Calu3 (cell line): ENCODE results near the gene BLZF1. TPM values are rescaled to one million over a fixed set of nuclear protein-coding genes. Genes with fewer than 3 reads are reported as not detected.
"Not testable (repeated sequence)": the region's sequence is repeated elsewhere in the genome, so short reads cannot be mapped to it uniquely, and the experiment has no call there.

Experiments used
- BruUV-seq: library from RNA; stranded (reverse); fragments of 400-500 nt; replicated peaks from 2 replicates; lab custom pipeline; 2021; lab: Mats Ljungman, UMichigan
- CTCF ChIA-PET: fragments of 300-600 bp; sonication (Branson Sonifier 250); formaldehyde crosslinking; loops from one replicate; lab custom pipeline; 2022; ENCODE audit warnings: antibody characterized with exemption; lab: Charles Lee
- DNase-seq: peaks from one replicate; pipeline ENCODE4 v3.0.0; 2022
- H3K27ac Mint-ChIP-seq: one replicate; pipeline ENCODE4 v1.8.0; 2022; ENCODE audit warnings: mixed read lengths; ENCODE audit not compliant: unreplicated experiment
- H3K27me3 Mint-ChIP-seq: one replicate; pipeline ENCODE4 v1.8.0; 2022; ENCODE audit warnings: mixed read lengths; ENCODE audit not compliant: unreplicated experiment
- H3K36me3 Mint-ChIP-seq: one replicate; pipeline ENCODE4 v1.8.0; 2022; ENCODE audit warnings: mild to moderate bottlenecking, moderate library complexity, mixed read lengths; ENCODE audit not compliant: insufficient read depth, unreplicated experiment
- H3K4me1 Mint-ChIP-seq: one replicate; pipeline ENCODE4 v1.8.0; 2022; ENCODE audit warnings: mild to moderate bottlenecking, low read depth, mixed read lengths; ENCODE audit not compliant: unreplicated experiment
- H3K4me3 Mint-ChIP-seq: one replicate; pipeline ENCODE4 v1.8.0; 2022; ENCODE audit warnings: mild to moderate bottlenecking, low read depth, moderate library complexity, mixed read lengths; ENCODE audit not compliant: unreplicated experiment
- H3K9me3 Mint-ChIP-seq: one replicate; pipeline ENCODE4 v1.8.0; 2022; ENCODE audit warnings: low read depth, mixed read lengths; ENCODE audit not compliant: unreplicated experiment
- intact Hi-C: fragments of 100-400 bp; cut with micrococcal nuclease; formaldehyde crosslinking; loops from one replicate; pipeline ENCODE4 v1.10.0; 2022; ENCODE audit not compliant: unreplicated experiment
- total RNA-seq: library from RNA; stranded (reverse); gene quantifications from 2 replicates; pipeline ENCODE4 v1.2.3, GENCODE V29; 2022
- TF ChIP-seq, protein P1 (sequence below): fragments of 200-600 bp; IDR thresholded peaks from one replicate; pipeline ENCODE4 v1.8.0; 2022; ENCODE audit warnings: antibody characterized with exemption; ENCODE audit not compliant: unreplicated experiment

BLZF1 gene
- total RNA-seq, 1 experiment from 2014 or later: 45.7 TPM

- TF ChIP-seq, protein P1, sequence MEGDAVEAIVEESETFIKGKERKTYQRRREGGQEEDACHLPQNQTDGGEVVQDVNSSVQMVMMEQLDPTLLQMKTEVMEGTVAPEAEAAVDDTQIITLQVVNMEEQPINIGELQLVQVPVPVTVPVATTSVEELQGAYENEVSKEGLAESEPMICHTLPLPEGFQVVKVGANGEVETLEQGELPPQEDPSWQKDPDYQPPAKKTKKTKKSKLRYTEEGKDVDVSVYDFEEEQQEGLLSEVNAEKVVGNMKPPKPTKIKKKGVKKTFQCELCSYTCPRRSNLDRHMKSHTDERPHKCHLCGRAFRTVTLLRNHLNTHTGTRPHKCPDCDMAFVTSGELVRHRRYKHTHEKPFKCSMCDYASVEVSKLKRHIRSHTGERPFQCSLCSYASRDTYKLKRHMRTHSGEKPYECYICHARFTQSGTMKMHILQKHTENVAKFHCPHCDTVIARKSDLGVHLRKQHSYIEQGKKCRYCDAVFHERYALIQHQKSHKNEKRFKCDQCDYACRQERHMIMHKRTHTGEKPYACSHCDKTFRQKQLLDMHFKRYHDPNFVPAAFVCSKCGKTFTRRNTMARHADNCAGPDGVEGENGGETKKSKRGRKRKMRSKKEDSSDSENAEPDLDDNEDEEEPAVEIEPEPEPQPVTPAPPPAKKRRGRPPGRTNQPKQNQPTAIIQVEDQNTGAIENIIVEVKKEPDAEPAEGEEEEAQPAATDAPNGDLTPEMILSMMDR: no peak
- DNase-seq: no peak
- peaks cover 9% of the 10 kb centered on the region for H3K9me3 Mint-ChIP-seq
- no TSS peak for BruUV-seq
- H3K36me3 Mint-ChIP-seq: no peaks in the 10 kb centered on the region
- CTCF ChIA-PET: no interaction called here
- peaks cover 8% of the 10 kb centered on the region for H3K4me1 Mint-ChIP-seq
- H3K27me3 Mint-ChIP-seq: no peaks in the 10 kb centered on the region
- no peak overlapping the region for H3K4me3 Mint-ChIP-seq
- H3K27ac Mint-ChIP-seq: no peak overlapping the region
- intact Hi-C loops: loop anchor here (10.0 kb wide), 3 partner anchors 435 to 995 kb away; no protein-coding TSS in a partner anchor
These were observed 28.2 kb upstream of the BLZF1 start for GRCh38 chr1:169339773-169340172.

GRCh38 chr1:169340882-169341281 lies 27.1 kb upstream of the BLZF1 start:
- DNase-seq: no peak
- no TSS peak for BruUV-seq
- no peaks in the 10 kb centered on the region for H3K27me3 Mint-ChIP-seq
- no peak overlapping the region for H3K4me3 Mint-ChIP-seq
- CTCF ChIA-PET: no interaction called here
- no peak overlapping the region for H3K27ac Mint-ChIP-seq
- intact Hi-C loops: loop anchor here (10.0 kb wide), 3 partner anchors 436 to 996 kb away; no protein-coding TSS in a partner anchor
- H3K4me1 Mint-ChIP-seq: peaks cover 14% of the 10 kb centered on the region
- peaks cover 7% of the 10 kb centered on the region for H3K9me3 Mint-ChIP-seq
- no peaks in the 10 kb centered on the region for H3K36me3 Mint-ChIP-seq
- TF ChIP-seq, protein P1: no peak

- H3K27me3 Mint-ChIP-seq, H3K4me3 Mint-ChIP-seq, H3K36me3 Mint-ChIP-seq, H3K9me3 Mint-ChIP-seq, BruUV-seq, CTCF ChIA-PET, H3K27ac Mint-ChIP-seq, DNase-seq: not testable (repeated sequence)
- peaks cover 21% of the 10 kb centered on the region for H3K4me1 Mint-ChIP-seq
- intact Hi-C loops: loop anchor here (10.0 kb wide), 3 partner anchors 437 to 997 kb away; no protein-coding TSS in a partner anchor
These were observed 25.9 kb upstream of the BLZF1 start for GRCh38 chr1:169342096-169342495.

GRCh38 chr1:169345511-169345910 lies 22.5 kb upstream of the BLZF1 start:
- intact Hi-C loops: loop anchor here (5.0 to 10.0 kb wide), 6 partner anchors 198 to 1001 kb away; no protein-coding TSS in a partner anchor
- no TSS peak for BruUV-seq
- no peak for DNase-seq
- H3K9me3 Mint-ChIP-seq: peaks cover 3% of the 10 kb centered on the region
- H3K4me1 Mint-ChIP-seq: peaks cover 13% of the 10 kb centered on the region
- no peak overlapping the region for H3K27ac Mint-ChIP-seq
- H3K4me3 Mint-ChIP-seq: no peak overlapping the region
- H3K27me3 Mint-ChIP-seq: no peaks in the 10 kb centered on the region
- CTCF ChIA-PET: no interaction called here
- no peaks in the 10 kb centered on the region for H3K36me3 Mint-ChIP-seq
- TF ChIP-seq, protein P1: no peak

DNA sequence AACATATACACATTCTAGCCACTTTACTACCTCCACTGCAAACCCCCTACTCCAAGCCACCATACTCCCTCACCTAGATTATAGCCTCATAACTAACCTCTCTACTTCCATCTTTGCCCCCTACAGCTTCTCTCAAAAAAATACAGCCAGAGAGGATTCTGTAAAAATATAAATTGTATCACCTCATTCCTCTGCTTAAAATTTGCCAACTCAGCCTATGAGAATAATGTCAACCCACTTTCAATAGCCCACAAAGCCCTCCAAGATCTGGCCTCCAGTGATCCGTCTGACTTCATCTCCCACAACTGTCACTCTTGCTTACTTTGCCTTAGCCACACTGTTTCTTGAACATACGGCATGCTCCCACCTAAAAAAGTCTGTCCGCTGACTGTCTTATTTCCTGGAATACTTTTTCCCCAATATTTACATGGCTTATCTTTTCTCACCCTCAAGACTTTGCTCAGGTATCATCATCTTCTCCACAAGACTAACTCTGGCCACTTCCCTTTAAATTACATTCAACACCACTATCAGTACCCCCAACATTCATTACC lies 21.9 kb upstream of the BLZF1 start:
- intact Hi-C loops: loop anchor here (5.0 to 10.0 kb wide), 6 partner anchors 199 to 1001 kb away; no protein-coding TSS in a partner anchor
- Mint-ChIP-seq H3K27me3 (no peaks in the 10 kb centered on the region), H3K27ac (no peak overlapping the region), H3K4me1 (peaks cover 13% of the 10 kb centered on the region), H3K4me3 (no peak overlapping the region), H3K36me3 (no peaks in the 10 kb centered on the region), H3K9me3 (no peaks in the 10 kb centered on the region)
- no peak for DNase-seq
- no TSS peak for BruUV-seq
- TF ChIP-seq, protein P1: no peak
- CTCF ChIA-PET: interaction anchor here (5.5 kb wide), 1 partner anchor 743 kb away, joined by 51 read pairs; no protein-coding TSS in a partner anchor
